K562 (cell line): ENCODE measurements around the gene PTPN9. TPM values are rescaled to one million over a fixed set of nuclear protein-coding genes. Genes with fewer than 3 reads are reported as not detected.

Experiments used
- POLR3A ChIP-seq: IDR thresholded peaks from 2 replicates; pipeline ENCODE4 v1.6.1; 2011; ENCODE audit warnings: borderline replicate concordance, mild to moderate bottlenecking, moderate library complexity; ENCODE audit not compliant: insufficient read length, insufficient read depth; ENCODE audit errors: extremely low read depth
- RBM17 ChIP-seq: fragments of 200-400 bp; formaldehyde crosslinking; IDR thresholded peaks from 2 replicates; pipeline ENCODE4 v1.6.1; 2017; ENCODE audit warnings: low read depth, mild to moderate bottlenecking, low read length, borderline replicate concordance
- RBM22 ChIP-seq: fragments of 200-400 bp; formaldehyde crosslinking; IDR thresholded peaks from 2 replicates; pipeline ENCODE4 v1.6.1; 2018; ENCODE audit warnings: low read length, low read depth; ENCODE audit not compliant: poor library complexity, severe bottlenecking
- SP1 ChIP-seq: sonication (generic); formaldehyde crosslinking; IDR thresholded peaks from 2 replicates; pipeline ENCODE4 v1.8.1; 2022; ENCODE audit warnings: mild to moderate bottlenecking, missing genetic modification reagents
- SRF ChIP-seq, 2 experiments: fragments of 250-450, 450-650 bp in 1 of 2; sonication (Bioruptor Pico) in 1 of 2; sonication (generic) in 1 of 2; formaldehyde crosslinking; IDR thresholded peaks; 2 replicates each; pipeline versions ENCODE4 v1.5.0 to v1.5.1; 2020 to 2022; ENCODE audit warnings: mild to moderate bottlenecking in 1 of 2, missing genetic modification reagents in 1 of 2
- ZNF239 ChIP-seq: fragments of 250-450 bp; sonication (Bioruptor Pico); IDR thresholded peaks from 2 replicates; pipeline ENCODE4 v1.4.0; 2020; ENCODE audit warnings: mild to moderate bottlenecking
- ZNF668 ChIP-seq: fragments of 250-450 bp; sonication (Bioruptor Pico); IDR thresholded peaks from 2 replicates; pipeline ENCODE4 v1.8.0; 2022; ENCODE audit warnings: mild to moderate bottlenecking, inconsistent platforms
- polyA plus RNA-seq, 8 experiments: library from polyadenylated mRNA; depleted of rRNA in 4 of 8; stranded (reverse) in 5 of 8; unstranded in 3 of 8; fragments of >200 nt; fragmentation: Nextera tagmentation in 2 of 8; fragmentation: Illumina TruSeq in 1 of 8; extraction: Ambion mirVana in 2 of 8; extraction: Trizol in 1 of 8; gene quantifications; 2 replicates each; pipeline versions ENCODE4 v1.2.1 to v1.2.3, GENCODE V29; 2011 to 2014; ENCODE audit warnings: inconsistent platforms in 1 of 8, missing spikeins in 1 of 8
- total RNA-seq, 7 experiments: library from RNA; depleted of rRNA in 6 of 7; stranded (reverse); fragments of >200 nt in 6 of 7; fragmentation: Illumina TruSeq in 2 of 7; extraction: Trizol in 2 of 7; gene quantifications; 2 replicates each; pipeline versions ENCODE4 v1.2.1 to v1.2.3, GENCODE V29; 2011 to 2021; ENCODE audit warnings: low replicate concordance in 1 of 7
- TF ChIP-seq, protein P1 (sequence below): fragments of 250-450 bp; sonication (Bioruptor Pico); IDR thresholded peaks from 2 replicates; pipeline ENCODE4 v1.5.0; 2020; ENCODE audit warnings: mild to moderate bottlenecking, borderline replicate concordance
- TF ChIP-seq, protein P2 (sequence below): fragments of 450-650 bp; formaldehyde crosslinking; IDR thresholded peaks from 2 replicates; pipeline ENCODE4 v1.4.0; 2020; ENCODE audit warnings: mild to moderate bottlenecking, mixed read lengths
- TF ChIP-seq, protein P3 (sequence below): fragments of 250-450 bp; sonication (Bioruptor Pico); IDR thresholded peaks from 2 replicates; pipeline ENCODE4 v1.8.0; 2022; ENCODE audit warnings: moderate library complexity, mild to moderate bottlenecking, inconsistent platforms
- TF ChIP-seq, protein P4 (sequence below): fragments of 250-450 bp; sonication (Bioruptor Pico); IDR thresholded peaks from 2 replicates; pipeline ENCODE4 v1.4.0; 2020; ENCODE audit warnings: mild to moderate bottlenecking
- TF ChIP-seq, protein P5 (sequence below): fragments of 250-450 bp; sonication (Bioruptor Pico); IDR thresholded peaks from 2 replicates; pipeline ENCODE4 v1.4.0; 2020; ENCODE audit warnings: mild to moderate bottlenecking, moderate library complexity

PTPN9 gene
- total and polyA plus RNA-seq, 9 of the 15 experiments (the other 6 are each of a cell fraction or from before 2014, with no cell fraction given), result 5.0 to 24.0 (median 14.2) TPM

DNA sequence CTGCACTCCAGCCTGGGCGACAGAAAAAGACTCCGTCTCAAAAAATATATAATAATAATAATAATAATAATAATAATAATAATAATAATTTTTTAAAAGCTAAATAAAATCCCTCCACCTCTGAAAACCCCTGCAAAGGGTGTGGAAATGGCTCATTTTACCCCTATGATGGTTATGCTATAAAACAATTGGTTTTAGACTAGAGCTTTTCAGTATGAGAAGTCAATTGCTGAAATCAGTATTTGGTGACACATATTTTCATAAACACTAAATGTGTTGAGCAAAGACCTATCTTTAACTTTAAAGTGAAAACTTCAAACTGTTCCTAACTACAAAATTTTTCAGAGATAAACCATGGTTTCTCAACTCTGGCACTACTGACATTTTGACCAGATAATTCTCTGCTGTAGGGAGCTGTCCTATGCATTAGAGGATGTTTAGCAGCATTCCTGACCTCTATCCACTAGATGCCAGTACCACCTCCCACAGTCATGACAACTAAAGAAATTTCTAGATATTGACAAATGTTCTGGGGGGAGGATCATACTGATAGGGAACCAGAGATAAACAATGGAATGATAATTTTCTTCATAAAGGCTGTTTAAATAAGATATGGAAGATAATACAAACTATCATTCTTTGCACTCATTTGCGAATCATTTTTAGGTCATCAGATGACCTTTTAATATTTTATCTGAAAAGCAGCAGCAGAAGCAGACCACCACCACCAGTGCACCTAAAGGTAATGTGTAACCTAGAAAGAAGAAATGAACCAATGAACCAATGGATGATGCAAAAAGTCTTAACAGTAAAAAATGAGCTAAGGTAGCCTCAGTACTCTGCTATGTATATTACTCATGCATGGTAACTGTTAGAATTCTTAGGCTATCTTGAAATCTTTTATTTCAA lies 13.8 kb downstream of the PTPN9 start (continued):
- TF ChIP-seq ZNF668 (no peak), SRF (CRISPR knock-in tag; IDR thresholded peaks at IDR 0.05) (no peak), RBM22 (no peak), POLR3A (no peak), SP1 (CRISPR knock-in tag) (no peak), ZNF239 (CRISPR knock-in tag) (no peak), RBM17 (no peak)
- TF ChIP-seq, protein P1, sequence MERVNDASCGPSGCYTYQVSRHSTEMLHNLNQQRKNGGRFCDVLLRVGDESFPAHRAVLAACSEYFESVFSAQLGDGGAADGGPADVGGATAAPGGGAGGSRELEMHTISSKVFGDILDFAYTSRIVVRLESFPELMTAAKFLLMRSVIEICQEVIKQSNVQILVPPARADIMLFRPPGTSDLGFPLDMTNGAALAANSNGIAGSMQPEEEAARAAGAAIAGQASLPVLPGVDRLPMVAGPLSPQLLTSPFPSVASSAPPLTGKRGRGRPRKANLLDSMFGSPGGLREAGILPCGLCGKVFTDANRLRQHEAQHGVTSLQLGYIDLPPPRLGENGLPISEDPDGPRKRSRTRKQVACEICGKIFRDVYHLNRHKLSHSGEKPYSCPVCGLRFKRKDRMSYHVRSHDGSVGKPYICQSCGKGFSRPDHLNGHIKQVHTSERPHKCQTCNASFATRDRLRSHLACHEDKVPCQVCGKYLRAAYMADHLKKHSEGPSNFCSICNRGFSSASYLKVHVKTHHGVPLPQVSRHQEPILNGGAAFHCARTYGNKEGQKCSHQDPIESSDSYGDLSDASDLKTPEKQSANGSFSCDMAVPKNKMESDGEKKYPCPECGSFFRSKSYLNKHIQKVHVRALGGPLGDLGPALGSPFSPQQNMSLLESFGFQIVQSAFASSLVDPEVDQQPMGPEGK, result no peak
- TF ChIP-seq, protein P2, sequence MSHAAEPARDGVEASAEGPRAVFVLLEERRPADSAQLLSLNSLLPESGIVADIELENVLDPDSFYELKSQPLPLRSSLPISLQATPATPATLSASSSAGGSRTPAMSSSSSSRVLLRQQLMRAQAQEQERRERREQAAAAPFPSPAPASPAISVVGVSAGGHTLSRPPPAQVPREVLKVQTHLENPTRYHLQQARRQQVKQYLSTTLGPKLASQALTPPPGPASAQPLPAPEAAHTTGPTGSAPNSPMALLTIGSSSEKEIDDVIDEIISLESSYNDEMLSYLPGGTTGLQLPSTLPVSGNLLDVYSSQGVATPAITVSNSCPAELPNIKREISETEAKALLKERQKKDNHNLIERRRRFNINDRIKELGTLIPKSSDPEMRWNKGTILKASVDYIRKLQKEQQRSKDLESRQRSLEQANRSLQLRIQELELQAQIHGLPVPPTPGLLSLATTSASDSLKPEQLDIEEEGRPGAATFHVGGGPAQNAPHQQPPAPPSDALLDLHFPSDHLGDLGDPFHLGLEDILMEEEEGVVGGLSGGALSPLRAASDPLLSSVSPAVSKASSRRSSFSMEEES (CRISPR knock-in tag), result no peak
- TF ChIP-seq, protein P3, sequence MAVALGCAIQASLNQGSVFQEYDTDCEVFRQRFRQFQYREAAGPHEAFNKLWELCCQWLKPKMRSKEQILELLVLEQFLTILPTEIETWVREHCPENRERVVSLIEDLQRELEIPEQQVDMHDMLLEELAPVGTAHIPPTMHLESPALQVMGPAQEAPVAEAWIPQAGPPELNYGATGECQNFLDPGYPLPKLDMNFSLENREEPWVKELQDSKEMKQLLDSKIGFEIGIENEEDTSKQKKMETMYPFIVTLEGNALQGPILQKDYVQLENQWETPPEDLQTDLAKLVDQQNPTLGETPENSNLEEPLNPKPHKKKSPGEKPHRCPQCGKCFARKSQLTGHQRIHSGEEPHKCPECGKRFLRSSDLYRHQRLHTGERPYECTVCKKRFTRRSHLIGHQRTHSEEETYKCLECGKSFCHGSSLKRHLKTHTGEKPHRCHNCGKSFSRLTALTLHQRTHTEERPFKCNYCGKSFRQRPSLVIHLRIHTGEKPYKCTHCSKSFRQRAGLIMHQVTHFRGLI (CRISPR knock-in tag), result no peak
- TF ChIP-seq, protein P4, sequence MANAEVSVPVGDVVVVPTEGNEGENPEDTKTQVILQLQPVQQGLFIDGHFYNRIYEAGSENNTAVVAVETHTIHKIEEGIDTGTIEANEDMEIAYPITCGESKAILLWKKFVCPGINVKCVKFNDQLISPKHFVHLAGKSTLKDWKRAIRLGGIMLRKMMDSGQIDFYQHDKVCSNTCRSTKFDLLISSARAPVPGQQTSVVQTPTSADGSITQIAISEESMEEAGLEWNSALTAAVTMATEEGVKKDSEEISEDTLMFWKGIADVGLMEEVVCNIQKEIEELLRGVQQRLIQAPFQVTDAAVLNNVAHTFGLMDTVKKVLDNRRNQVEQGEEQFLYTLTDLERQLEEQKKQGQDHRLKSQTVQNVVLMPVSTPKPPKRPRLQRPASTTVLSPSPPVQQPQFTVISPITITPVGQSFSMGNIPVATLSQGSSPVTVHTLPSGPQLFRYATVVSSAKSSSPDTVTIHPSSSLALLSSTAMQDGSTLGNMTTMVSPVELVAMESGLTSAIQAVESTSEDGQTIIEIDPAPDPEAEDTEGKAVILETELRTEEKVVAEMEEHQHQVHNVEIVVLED (CRISPR knock-in tag), result no peak
- TF ChIP-seq, protein P5, sequence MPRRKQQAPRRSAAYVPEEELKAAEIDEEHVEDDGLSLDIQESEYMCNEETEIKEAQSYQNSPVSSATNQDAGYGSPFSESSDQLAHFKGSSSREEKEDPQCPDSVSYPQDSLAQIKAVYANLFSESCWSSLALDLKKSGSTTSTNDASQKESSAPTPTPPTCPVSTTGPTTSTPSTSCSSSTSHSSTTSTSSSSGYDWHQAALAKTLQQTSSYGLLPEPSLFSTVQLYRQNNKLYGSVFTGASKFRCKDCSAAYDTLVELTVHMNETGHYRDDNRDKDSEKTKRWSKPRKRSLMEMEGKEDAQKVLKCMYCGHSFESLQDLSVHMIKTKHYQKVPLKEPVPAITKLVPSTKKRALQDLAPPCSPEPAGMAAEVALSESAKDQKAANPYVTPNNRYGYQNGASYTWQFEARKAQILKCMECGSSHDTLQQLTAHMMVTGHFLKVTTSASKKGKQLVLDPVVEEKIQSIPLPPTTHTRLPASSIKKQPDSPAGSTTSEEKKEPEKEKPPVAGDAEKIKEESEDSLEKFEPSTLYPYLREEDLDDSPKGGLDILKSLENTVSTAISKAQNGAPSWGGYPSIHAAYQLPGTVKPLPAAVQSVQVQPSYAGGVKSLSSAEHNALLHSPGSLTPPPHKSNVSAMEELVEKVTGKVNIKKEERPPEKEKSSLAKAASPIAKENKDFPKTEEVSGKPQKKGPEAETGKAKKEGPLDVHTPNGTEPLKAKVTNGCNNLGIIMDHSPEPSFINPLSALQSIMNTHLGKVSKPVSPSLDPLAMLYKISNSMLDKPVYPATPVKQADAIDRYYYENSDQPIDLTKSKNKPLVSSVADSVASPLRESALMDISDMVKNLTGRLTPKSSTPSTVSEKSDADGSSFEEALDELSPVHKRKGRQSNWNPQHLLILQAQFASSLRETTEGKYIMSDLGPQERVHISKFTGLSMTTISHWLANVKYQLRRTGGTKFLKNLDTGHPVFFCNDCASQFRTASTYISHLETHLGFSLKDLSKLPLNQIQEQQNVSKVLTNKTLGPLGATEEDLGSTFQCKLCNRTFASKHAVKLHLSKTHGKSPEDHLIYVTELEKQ (CRISPR knock-in tag), result no peak
